ENCODE results near the gene RPL4.

- TF ChIP-seq EZH2 (IDR thresholded peaks at IDR 0.05; ENCODE audit: borderline replicate concordance, control insufficient read depth, low read depth, low read length), result no peak
- no peak for TF ChIP-seq PAX5 (IDR thresholded peaks at IDR 0.05; ENCODE audit: borderline replicate concordance, low read depth, low read length)
- no peak for TF ChIP-seq ZNF274 (IDR thresholded peaks at IDR 0.05; ENCODE audit: insufficient read depth, insufficient read length)
- TF ChIP-seq CREB1 (IDR thresholded peaks at IDR 0.05; ENCODE audit: low read depth), result no peak
- TF ChIP-seq SP1 (IDR thresholded peaks at IDR 0.05; ENCODE audit: low read depth, low read length), result no peak
Observed at GRCh38 chr15:66482539-66482938, 22.1 kb downstream of the RPL4 start.

Data from GM12878 (cell line).